ENCODE results near the gene SIAE. TPM values are rescaled to one million over a fixed set of nuclear protein-coding genes. Genes with fewer than 3 reads are reported as not detected.

SIAE gene
- total and polyA plus RNA-seq, 10 donors: 4.7 to 15.3 (median 10.7) TPM

- no peak for DNase-seq
- Histone ChIP-seq H3K27ac (no peak overlapping the region), H3K4me1 (peaks cover 0 to 31% (median 13%) of the 10 kb centered on the region in 6 donors), H3K36me3 (peaks cover 0 to 100% (median 82%) of the 10 kb centered on the region in 6 donors), H3K9me3 (no peaks in the 10 kb centered on the region), H3K27me3 (replicated peaks in 1 of 7) (no peaks in the 10 kb centered on the region), H3K4me3 (no peak overlapping the region)
- TF ChIP-seq POLR2AphosphoS5 (IDR thresholded peaks at IDR 0.05) (no peak), POLR2A (IDR thresholded peaks at IDR 0.05) (no peak), CTCF (IDR thresholded peaks at IDR 0.05 in 8 of 11, conservative IDR thresholded peaks at IDR 0.05 in 3 of 11) (no peak)
- intact Hi-C loops (cut with DNase I; ENCODE audit: low total_unique reads): no loop called here
- WGBS, 5 donors: 93 to 96% (median 94%) methylated on average over 4 of the region's 4 CpGs
Observed at GRCh38 chr11:124629961-124630360, 43.6 kb downstream of the SIAE start.

GRCh38 chr11:124627546-124627945 is 46.0 kb downstream of the SIAE start:
- no peak for DNase-seq
- intact Hi-C loops (cut with DNase I; ENCODE audit: low total_unique reads): no loop called here
- no peak overlapping the region for H3K27ac ChIP-seq
- H3K27me3 ChIP-seq (replicated peaks in 1 of 7): no peaks in the 10 kb centered on the region
- H3K4me1 ChIP-seq: peaks cover 16 to 50% (median 30%) of the 10 kb centered on the region in 6 donors
- H3K4me3 ChIP-seq: no peak overlapping the region
- WGBS, 5 donors: 59 to 86% (median 75%) methylated on average over 5 of the region's 5 CpGs
- H3K9me3 ChIP-seq: no peaks in the 10 kb centered on the region
- TF ChIP-seq POLR2AphosphoS5 (IDR thresholded peaks at IDR 0.05): no peak
- TF ChIP-seq CTCF (IDR thresholded peaks at IDR 0.05 in 8 of 11, conservative IDR thresholded peaks at IDR 0.05 in 3 of 11): no peak
- TF ChIP-seq POLR2A (IDR thresholded peaks at IDR 0.05): no peak
- peaks cover 0 to 80% (median 60%) of the 10 kb centered on the region in 6 donors for H3K36me3 ChIP-seq

GRCh38 chr11:124625504-124626168 is 47.9 kb downstream of the SIAE start:
- 78 to 96% (median 92%) methylated on average over 3 of the region's 3 CpGs for WGBS, 5 donors
- Histone ChIP-seq H3K27me3 (replicated peaks in 1 of 7) (no peaks in the 10 kb centered on the region), H3K9me3 (no peaks in the 10 kb centered on the region), H3K36me3 (peaks cover 0 to 61% (median 41%) of the 10 kb centered on the region in 6 donors), H3K4me1 (peaks cover 16 to 60% (median 36%) of the 10 kb centered on the region in 6 donors), H3K4me3 (no peak overlapping the region), H3K27ac (no peak overlapping the region)
- TF ChIP-seq CTCF (IDR thresholded peaks at IDR 0.05 in 8 of 11, conservative IDR thresholded peaks at IDR 0.05 in 3 of 11): no peak
- TF ChIP-seq POLR2AphosphoS5 (IDR thresholded peaks at IDR 0.05): no peak
- no peak for TF ChIP-seq POLR2A (IDR thresholded peaks at IDR 0.05)
- intact Hi-C loops (cut with DNase I; ENCODE audit: low total_unique reads): no loop called here
- DNase-seq: no peak

- Histone ChIP-seq H3K9me3 (no peaks in the 10 kb centered on the region), H3K27ac (peak overlapping the region in 4 of 8 donors; percentile 90 to 93 (median 92)), H3K36me3 (peaks cover 0 to 45% (median 30%) of the 10 kb centered on the region in 6 donors), H3K27me3 (replicated peaks in 1 of 7) (no peaks in the 10 kb centered on the region), H3K4me3 (peak overlapping the region; percentile 77 to 96 (median 84)), H3K4me1 (peaks cover 16 to 58% (median 36%) of the 10 kb centered on the region in 6 donors)
- intact Hi-C loops (cut with DNase I; ENCODE audit: low total_unique reads): no loop called here
- TF ChIP-seq POLR2AphosphoS5 (IDR thresholded peaks at IDR 0.05) (no peak), CTCF (IDR thresholded peaks at IDR 0.05 in 8 of 11, conservative IDR thresholded peaks at IDR 0.05 in 3 of 11) (no peak), POLR2A (IDR thresholded peaks at IDR 0.05) (no peak)
- 50 to 73% (median 64%) methylated on average over 4 of the region's 4 CpGs for WGBS, 5 donors
- no peak for DNase-seq
Observed at GRCh38 chr11:124623861-124624525, 49.5 kb downstream of the SIAE start.

Measured in spleen (tissue), 11 donors.